HTERT RPE-1 (cell line): ENCODE results near the gene AKR1C1.
"Not testable (repeated sequence)": the region's sequence is repeated elsewhere in the genome, so short reads cannot be mapped to it uniquely, and the experiment has no call there.

ENCODE experiments used
- in situ Hi-C: fragments of 300-500 bp; cut with MboI; formaldehyde crosslinking; loops from 4 replicates; pipeline ENCODE4 v1.14.3; 2020; ENCODE audit warnings: low sequenced_read_pairs

The AKR1C1 gene

GRCh38 chr10:4962876-4963814 lies at the start of gene AKR1C1:
Gene AKR1C1, plus strand, starts transcription at chr10:4963415. Its CDS starts 30 bp downstream, at chr10:4963445.
- in situ Hi-C loops = not testable (repeated sequence)

GRCh38 chr10:4914213-4914850 lies 48.9 kb upstream of the AKR1C1 start:
- in situ Hi-C loops = no loop called here

- in situ Hi-C loops = no loop called here
These were observed 47.0 kb upstream of the AKR1C1 start for GRCh38 chr10:4916086-4916716.

- in situ Hi-C loops = no loop called here
These were observed 45.0 kb upstream of the AKR1C1 start for GRCh38 chr10:4918236-4918635.

GRCh38 chr10:4924482-4924881 lies 38.7 kb upstream of the AKR1C1 start:
- in situ Hi-C loops = not testable (repeated sequence)

GRCh38 chr10:4926400-4926799 lies 36.8 kb upstream of the AKR1C1 start:
- in situ Hi-C loops = no loop called here

- in situ Hi-C loops = no loop called here
These were observed 31.6 kb upstream of the AKR1C1 start for GRCh38 chr10:4931587-4931986.

- in situ Hi-C loops = no loop called here
These were observed 28.7 kb upstream of the AKR1C1 start for GRCh38 chr10:4934391-4934987.

GRCh38 chr10:4937346-4937745 lies 25.9 kb upstream of the AKR1C1 start:
- in situ Hi-C loops = no loop called here

- in situ Hi-C loops = no loop called here
These were observed 23.8 kb upstream of the AKR1C1 start for GRCh38 chr10:4939224-4940072.

- in situ Hi-C loops = not testable (repeated sequence)
These were observed 23.2 kb upstream of the AKR1C1 start for GRCh38 chr10:4940073-4940428.

GRCh38 chr10:4940909-4941308 lies 22.3 kb upstream of the AKR1C1 start:
- in situ Hi-C loops = not testable (repeated sequence)

- in situ Hi-C loops = no loop called here
These were observed 21.5 kb upstream of the AKR1C1 start for GRCh38 chr10:4941540-4942330.

GRCh38 chr10:4942931-4943330 lies 20.3 kb upstream of the AKR1C1 start:
- in situ Hi-C loops = not testable (repeated sequence)

GRCh38 chr10:4943416-4943815 lies 19.8 kb upstream of the AKR1C1 start:
- in situ Hi-C loops = not testable (repeated sequence)

GRCh38 chr10:4943821-4944220 lies 19.4 kb upstream of the AKR1C1 start:
- in situ Hi-C loops = no loop called here

- in situ Hi-C loops = no loop called here
These were observed 18.4 kb upstream of the AKR1C1 start for GRCh38 chr10:4944841-4945240.

GRCh38 chr10:4945766-4946717 lies 17.2 kb upstream of the AKR1C1 start:
- in situ Hi-C loops = no loop called here
